Caco-2 (cell line): ENCODE measurements around the gene TINAGL1. TPM values are rescaled to one million over a fixed set of nuclear protein-coding genes. Genes with fewer than 3 reads are reported as not detected.

Experiments
- BruUV-seq: library from RNA; stranded (reverse); fragments of 400-500 nt; replicated peaks from 2 replicates; lab custom pipeline; 2021; lab: Mats Ljungman, UMichigan
- CTCF ChIA-PET: fragments of 300-600 bp; sonication (Branson Sonifier 250); formaldehyde crosslinking; loops from one replicate; lab custom pipeline; 2022; ENCODE audit warnings: antibody characterized with exemption; lab: Charles Lee
- POLR2A ChIA-PET: fragments of 300-600 bp; sonication (Branson Sonifier 250); formaldehyde crosslinking; loops from one replicate; lab custom pipeline; 2022; ENCODE audit warnings: antibody characterized with exemption; lab: Charles Lee
- DNase-seq, 2 experiments: peaks; one replicate each; pipeline versions ENCODE4 v3.0.0 to v3.0.0-alpha.2; 2020 to 2022
- H3K27me3 ChIP-seq: replicated peaks from 2 replicates; pipeline ENCODE4 v1.6.0; 2011; ENCODE audit warnings: low read length; ENCODE audit not compliant: control insufficient read depth, insufficient read depth
- H3K36me3 ChIP-seq: 2 replicates; pipeline ENCODE4 v1.5.1; 2011; ENCODE audit warnings: low read length; ENCODE audit not compliant: control insufficient read depth, insufficient read depth
- H3K4me1 ChIP-seq: fragments of 250-450 bp; sonication (Bioruptor Pico); 2 replicates; pipeline ENCODE4 v1.5.1; 2020; ENCODE audit warnings: mild to moderate bottlenecking
- H3K4me3 ChIP-seq: 2 replicates; pipeline ENCODE4 v1.5.1; 2011; ENCODE audit warnings: low read depth, mild to moderate bottlenecking, control low read depth, low read length
- H3K9me3 ChIP-seq: fragments of 250-450 bp; sonication (Bioruptor Pico); 2 replicates; pipeline ENCODE4 v1.5.1; 2020; ENCODE audit warnings: mild to moderate bottlenecking, moderate library complexity
- H3K27ac Mint-ChIP-seq: one replicate; pipeline ENCODE4 v1.8.0; 2022; ENCODE audit warnings: mixed read lengths; ENCODE audit not compliant: unreplicated experiment
- H3K27me3 Mint-ChIP-seq: one replicate; pipeline ENCODE4 v1.8.0; 2022; ENCODE audit warnings: mixed read lengths; ENCODE audit not compliant: insufficient read depth, unreplicated experiment
- H3K36me3 Mint-ChIP-seq: one replicate; pipeline ENCODE4 v1.8.0; 2022; ENCODE audit warnings: mild to moderate bottlenecking, mixed read lengths; ENCODE audit not compliant: insufficient read depth, unreplicated experiment
- H3K4me1 Mint-ChIP-seq: one replicate; pipeline ENCODE4 v1.8.0; 2022; ENCODE audit warnings: low read depth, mixed read lengths; ENCODE audit not compliant: unreplicated experiment
- H3K4me3 Mint-ChIP-seq: one replicate; pipeline ENCODE4 v1.8.0; 2022; ENCODE audit warnings: mild to moderate bottlenecking, moderate library complexity, mixed read lengths; ENCODE audit not compliant: unreplicated experiment
- H3K9me3 Mint-ChIP-seq: one replicate; pipeline ENCODE4 v1.8.0; 2022; ENCODE audit warnings: mixed read lengths; ENCODE audit not compliant: unreplicated experiment
- intact Hi-C: fragments of 100-400 bp; cut with micrococcal nuclease; formaldehyde crosslinking; loops from one replicate; pipeline ENCODE4 v1.10.0; 2022; ENCODE audit not compliant: unreplicated experiment
- total RNA-seq: library from RNA; stranded (reverse); gene quantifications from 2 replicates; pipeline ENCODE4 v1.2.3, GENCODE V29; 2022
- TF ChIP-seq, protein P1 (sequence below), 2 experiments: fragments of 200-600 bp in 1 of 2; IDR thresholded peaks; 1 replicate in 1 of 2; 2 replicates in 1 of 2; pipeline versions ENCODE4 v1.5.1 to v1.8.0; 2011 to 2022; ENCODE audit warnings: antibody characterized with exemption in 1 of 2, control low read depth in 1 of 2, inconsistent platforms in 1 of 2, low read depth in 1 of 2, low read length in 1 of 2, mild to moderate bottlenecking in 1 of 2, moderate library complexity in 1 of 2; ENCODE audit not compliant: insufficient read depth in 1 of 2, severe bottlenecking in 1 of 2, unreplicated experiment in 1 of 2

Gene TINAGL1
- total RNA-seq, 1 experiment from 2014 or later = 101 TPM

GRCh38 chr1:31548907-31549808, 27.2 kb upstream of the TINAGL1 start:
- Histone ChIP-seq H3K9me3 (no peaks in the 10 kb centered on the region), H3K4me1 (peaks cover 14% of the 10 kb centered on the region), H3K36me3 (no peaks in the 10 kb centered on the region), H3K4me3 (peak overlapping the region; percentile 40), H3K27me3 (no peaks in the 10 kb centered on the region)
- intact Hi-C loops = loop anchor here (1.0 to 2.0 kb wide), 6 partner anchors 40 to 364 kb away; no protein-coding TSS in a partner anchor
- no peaks in the 10 kb centered on the region for H3K9me3 Mint-ChIP-seq
- BruUV-seq = no TSS peak
- TF ChIP-seq, protein P1, sequence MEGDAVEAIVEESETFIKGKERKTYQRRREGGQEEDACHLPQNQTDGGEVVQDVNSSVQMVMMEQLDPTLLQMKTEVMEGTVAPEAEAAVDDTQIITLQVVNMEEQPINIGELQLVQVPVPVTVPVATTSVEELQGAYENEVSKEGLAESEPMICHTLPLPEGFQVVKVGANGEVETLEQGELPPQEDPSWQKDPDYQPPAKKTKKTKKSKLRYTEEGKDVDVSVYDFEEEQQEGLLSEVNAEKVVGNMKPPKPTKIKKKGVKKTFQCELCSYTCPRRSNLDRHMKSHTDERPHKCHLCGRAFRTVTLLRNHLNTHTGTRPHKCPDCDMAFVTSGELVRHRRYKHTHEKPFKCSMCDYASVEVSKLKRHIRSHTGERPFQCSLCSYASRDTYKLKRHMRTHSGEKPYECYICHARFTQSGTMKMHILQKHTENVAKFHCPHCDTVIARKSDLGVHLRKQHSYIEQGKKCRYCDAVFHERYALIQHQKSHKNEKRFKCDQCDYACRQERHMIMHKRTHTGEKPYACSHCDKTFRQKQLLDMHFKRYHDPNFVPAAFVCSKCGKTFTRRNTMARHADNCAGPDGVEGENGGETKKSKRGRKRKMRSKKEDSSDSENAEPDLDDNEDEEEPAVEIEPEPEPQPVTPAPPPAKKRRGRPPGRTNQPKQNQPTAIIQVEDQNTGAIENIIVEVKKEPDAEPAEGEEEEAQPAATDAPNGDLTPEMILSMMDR (IDR thresholded peaks at IDR 0.05; ENCODE audit: insufficient read depth in 1 of 2, low read depth in 1 of 2, low read length in 1 of 2, severe bottlenecking in 1 of 2, unreplicated experiment in 1 of 2) = peak; percentile 53 to 75
- ChIA-PET CTCF (interaction anchor here (0.5 to 2.0 kb wide), 23 partner anchors 8 to 472 kb away, joined by 3 to 19 read pairs (median 5); partner anchors contain the start of gene FABP3), POLR2A (interaction anchor here (0.6 to 1.0 kb wide), 5 partner anchors 40 to 175 kb away, joined by 3 to 5 read pairs (median 3); no protein-coding TSS in a partner anchor)
- DNase-seq = peak; percentile 86 to 90
- H3K27me3 Mint-ChIP-seq = no peaks in the 10 kb centered on the region
- no peak overlapping the region for H3K27ac Mint-ChIP-seq
- H3K4me1 Mint-ChIP-seq = peaks cover 12% of the 10 kb centered on the region
- H3K4me3 Mint-ChIP-seq = peak overlapping the region; percentile 97
- H3K36me3 Mint-ChIP-seq = no peaks in the 10 kb centered on the region

- ChIA-PET POLR2A (interaction anchor here (0.6 kb wide), 1 partner anchor 114 kb away, joined by 5 read pairs; no protein-coding TSS in a partner anchor), CTCF (interaction anchor here (0.8 to 2.0 kb wide), 15 partner anchors 11 to 365 kb away, joined by 3 to 19 read pairs (median 8); partner anchors contain the start of gene FABP3)
- Histone ChIP-seq H3K36me3 (no peaks in the 10 kb centered on the region), H3K27me3 (no peaks in the 10 kb centered on the region), H3K9me3 (no peaks in the 10 kb centered on the region), H3K4me1 (peaks cover 15% of the 10 kb centered on the region), H3K4me3 (peak overlapping the region; percentile 40)
- Mint-ChIP-seq H3K27me3 (no peaks in the 10 kb centered on the region), H3K36me3 (no peaks in the 10 kb centered on the region), H3K4me3 (peak overlapping the region; percentile 97), H3K27ac (no peak overlapping the region), H3K4me1 (peaks cover 13% of the 10 kb centered on the region), H3K9me3 (no peaks in the 10 kb centered on the region)
- intact Hi-C loops = loop anchor here (1.0 to 2.0 kb wide), 6 partner anchors 41 to 365 kb away; no protein-coding TSS in a partner anchor
- TF ChIP-seq, protein P1 (IDR thresholded peaks at IDR 0.05; ENCODE audit: insufficient read depth in 1 of 2, low read depth in 1 of 2, low read length in 1 of 2, severe bottlenecking in 1 of 2, unreplicated experiment in 1 of 2) = no peak
- DNase-seq = peak in 1 of 2 experiments; percentile 43
- BruUV-seq = no TSS peak
These were observed 26.3 kb upstream of the TINAGL1 start for GRCh38 chr1:31549809-31550620.

DNA sequence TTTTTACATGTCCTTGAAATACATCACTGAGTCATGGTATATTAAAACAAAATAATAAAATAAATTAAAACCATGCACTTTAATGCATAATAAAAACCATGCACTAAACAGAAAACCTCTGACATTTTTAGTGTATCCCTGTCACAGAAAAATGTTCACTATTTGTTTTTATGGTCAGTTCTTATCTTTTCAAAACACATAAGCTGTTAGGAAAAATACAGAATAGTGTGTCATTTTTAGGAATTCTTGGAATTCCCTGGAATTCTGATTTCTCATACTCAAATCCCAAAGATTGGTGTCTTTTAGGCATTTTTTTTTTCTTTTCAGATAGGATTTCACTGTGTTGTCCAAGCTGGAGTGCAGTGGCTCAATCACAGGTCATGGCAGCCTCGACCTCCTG, 25.1 kb upstream of the TINAGL1 start:
- no peak overlapping the region for H3K4me3 ChIP-seq
- Mint-ChIP-seq H3K27ac (no peak overlapping the region), H3K36me3 (no peaks in the 10 kb centered on the region), H3K9me3 (no peaks in the 10 kb centered on the region), H3K4me1 (peaks cover 13% of the 10 kb centered on the region), H3K4me3 (no peak overlapping the region), H3K27me3 (no peaks in the 10 kb centered on the region)
- ChIA-PET POLR2A (no interaction called here), CTCF (interaction anchor here (0.6 kb wide), 1 partner anchor 130 kb away, joined by 4 read pairs; no protein-coding TSS in a partner anchor)
- BruUV-seq = no TSS peak
- no peaks in the 10 kb centered on the region for H3K27me3 ChIP-seq
- no peak for DNase-seq
- no peaks in the 10 kb centered on the region for H3K9me3 ChIP-seq
- TF ChIP-seq, protein P1 (IDR thresholded peaks at IDR 0.05; ENCODE audit: insufficient read depth in 1 of 2, low read depth in 1 of 2, low read length in 1 of 2, severe bottlenecking in 1 of 2, unreplicated experiment in 1 of 2) = no peak
- H3K4me1 ChIP-seq = peaks cover 18% of the 10 kb centered on the region
- intact Hi-C loops = no loop called here
- no peaks in the 10 kb centered on the region for H3K36me3 ChIP-seq
